NCI-H1417 (cell line): ENCODE results near the gene GPR63.

Source experiments
- DNase-seq, 3 experiments: peaks; one replicate each; lab custom pipeline; 2025; lab: John Stamatoyannopoulos, UW

The GPR63 gene, protein sequence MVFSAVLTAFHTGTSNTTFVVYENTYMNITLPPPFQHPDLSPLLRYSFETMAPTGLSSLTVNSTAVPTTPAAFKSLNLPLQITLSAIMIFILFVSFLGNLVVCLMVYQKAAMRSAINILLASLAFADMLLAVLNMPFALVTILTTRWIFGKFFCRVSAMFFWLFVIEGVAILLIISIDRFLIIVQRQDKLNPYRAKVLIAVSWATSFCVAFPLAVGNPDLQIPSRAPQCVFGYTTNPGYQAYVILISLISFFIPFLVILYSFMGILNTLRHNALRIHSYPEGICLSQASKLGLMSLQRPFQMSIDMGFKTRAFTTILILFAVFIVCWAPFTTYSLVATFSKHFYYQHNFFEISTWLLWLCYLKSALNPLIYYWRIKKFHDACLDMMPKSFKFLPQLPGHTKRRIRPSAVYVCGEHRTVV

GRCh38 chr6:96837081-96837971, at the start of gene GPR63:
Gene GPR63 (minus strand): TSS chr6:96837477. CDS start chr6:96799731, 37,746 bp downstream.
- peak; percentile 66 to 83 (median 81) for DNase-seq

GRCh38 chr6:96886519-96886918, 49.2 kb upstream of the GPR63 start:
- no peak for DNase-seq

- peak; percentile 24 to 93 (median 38) for DNase-seq
Measured at GRCh38 chr6:96885187-96885631, 47.9 kb upstream of the GPR63 start.

DNA sequence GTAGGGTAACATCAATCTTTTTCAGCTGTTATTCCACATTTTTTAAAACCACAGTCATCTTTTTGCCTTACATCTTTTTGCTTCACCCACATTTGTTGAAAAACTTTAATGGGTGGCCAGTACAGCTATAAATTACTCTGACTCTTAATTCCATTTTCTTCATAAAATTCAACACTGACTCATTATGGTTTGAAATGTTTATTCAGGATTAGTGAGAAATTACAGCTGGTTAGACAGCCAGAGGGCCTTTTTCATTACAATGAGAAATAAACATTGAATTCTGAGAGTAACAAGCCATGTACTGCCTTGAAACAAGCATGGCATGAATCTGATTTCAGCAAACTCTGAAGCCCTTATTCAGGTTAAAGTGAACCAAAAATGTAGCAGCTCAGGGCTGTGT, 40.9 kb upstream of the GPR63 start:
- DNase-seq, result peak in 1 of 3 experiments; percentile 11

DNA sequence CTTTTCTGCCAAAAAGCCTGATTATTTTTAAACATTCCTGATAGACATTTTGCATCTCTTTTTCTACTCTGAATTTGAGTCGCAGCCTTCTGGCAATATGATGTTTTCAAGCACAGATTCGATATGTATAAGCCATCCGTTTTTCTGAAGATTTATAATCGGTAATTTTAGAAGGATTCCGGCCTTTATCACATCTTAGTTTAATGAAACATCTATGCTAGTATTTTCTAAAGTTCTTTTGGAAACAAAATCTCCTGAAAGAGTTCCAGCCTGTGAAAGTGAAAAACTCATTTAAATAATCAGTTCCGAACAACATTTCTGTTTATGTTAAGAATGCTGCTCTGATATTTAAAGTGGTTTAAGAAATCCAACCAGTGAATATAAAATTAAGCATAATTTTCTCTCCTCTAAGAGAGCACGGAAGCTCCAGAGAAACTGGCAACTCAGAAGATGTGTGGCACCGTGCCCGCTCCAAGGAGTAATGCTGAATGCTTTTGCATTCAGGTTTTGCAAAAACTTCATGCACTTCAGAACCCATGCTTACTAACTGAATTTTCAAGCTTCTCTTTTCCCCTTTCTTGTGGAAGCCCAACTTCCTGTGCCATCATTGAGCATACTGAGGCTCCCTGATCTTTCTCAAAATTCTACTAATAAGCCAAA, 39.7 kb upstream of the GPR63 start:
- DNase-seq, result no peak

GRCh38 chr6:96872976-96873375, 35.7 kb upstream of the GPR63 start:
- no peak for DNase-seq

DNA sequence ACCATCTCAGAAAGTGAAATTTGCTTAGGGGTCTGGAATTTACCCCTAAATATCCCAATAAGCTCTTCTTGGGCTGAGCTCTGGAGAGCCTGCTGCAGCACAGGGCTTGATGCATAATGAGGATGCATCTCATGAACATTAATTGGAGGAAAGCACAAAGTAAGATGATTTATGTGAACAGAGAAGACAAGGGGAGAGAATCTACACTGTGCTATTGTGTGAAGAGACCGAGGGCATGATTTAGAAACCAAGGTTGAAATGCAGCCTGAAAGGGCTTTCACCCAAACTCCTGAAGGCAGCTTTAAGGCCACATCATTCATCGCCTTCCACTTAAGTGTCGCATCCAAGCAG, 27.8 kb upstream of the GPR63 start:
- no peak for DNase-seq

GRCh38 chr6:96864216-96865054, 27.2 kb upstream of the GPR63 start:
- DNase-seq, result peak in 1 of 3 experiments; percentile 21

- no peak for DNase-seq
Measured at GRCh38 chr6:96862560-96862959, 25.3 kb upstream of the GPR63 start.

DNA sequence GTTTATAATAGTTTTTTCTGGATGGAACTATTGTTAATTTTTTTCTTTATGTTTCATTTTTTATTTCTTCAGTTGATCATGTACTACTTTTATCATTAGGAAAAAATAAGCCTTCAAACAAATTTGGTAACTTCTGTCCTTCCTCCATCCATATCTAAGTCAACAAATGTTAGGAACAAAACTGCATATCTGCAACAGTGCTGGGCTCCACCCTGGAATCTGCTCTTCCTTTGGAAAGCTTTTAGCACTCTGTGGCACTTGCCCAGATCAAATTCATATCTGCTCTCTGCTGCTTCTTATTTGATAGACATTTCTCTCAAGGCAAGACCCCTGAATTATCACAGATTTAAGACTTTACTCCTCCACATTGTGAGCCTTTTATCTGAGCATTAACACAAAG, 24.3 kb upstream of the GPR63 start:
- DNase-seq, result no peak

DNA sequence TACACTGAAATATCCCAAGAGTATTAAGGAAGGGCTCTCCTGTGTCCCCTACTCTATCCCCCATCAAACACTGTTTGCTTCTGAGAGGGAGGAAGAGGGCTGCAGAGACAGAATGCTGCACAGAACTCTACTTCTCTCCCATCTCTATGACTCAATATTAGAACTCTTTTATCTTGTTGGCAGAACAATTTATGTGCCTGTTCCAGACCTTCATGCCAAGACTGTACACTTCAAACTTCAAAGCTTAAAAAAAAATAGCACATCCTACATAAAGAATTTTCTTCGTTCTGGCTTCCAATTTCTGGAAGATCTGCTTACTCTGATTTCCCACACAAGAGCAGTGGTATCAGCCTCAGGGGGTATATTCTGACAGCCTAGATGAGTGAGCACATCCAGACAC, 19.6 kb upstream of the GPR63 start:
- no peak for DNase-seq

DNA sequence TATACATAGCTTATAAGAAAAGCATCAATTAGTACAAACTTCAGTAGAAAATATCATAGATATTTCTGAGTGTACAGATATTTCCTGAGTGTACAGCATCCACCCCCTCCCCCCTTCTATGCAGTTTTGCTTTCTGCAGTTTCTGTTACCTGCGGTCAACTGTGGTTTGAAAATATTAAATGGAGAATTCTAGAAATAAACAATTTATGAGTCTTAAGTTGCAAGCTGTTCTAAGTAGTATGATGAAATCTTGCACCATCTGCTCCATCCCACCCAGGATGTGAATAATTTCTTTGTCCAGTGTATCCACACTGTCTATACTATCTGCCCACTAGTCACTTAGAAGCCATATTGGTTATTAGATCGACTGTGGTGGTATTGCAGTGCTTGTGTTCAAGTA, 15.8 kb upstream of the GPR63 start:
- DNase-seq, result no peak

DNA sequence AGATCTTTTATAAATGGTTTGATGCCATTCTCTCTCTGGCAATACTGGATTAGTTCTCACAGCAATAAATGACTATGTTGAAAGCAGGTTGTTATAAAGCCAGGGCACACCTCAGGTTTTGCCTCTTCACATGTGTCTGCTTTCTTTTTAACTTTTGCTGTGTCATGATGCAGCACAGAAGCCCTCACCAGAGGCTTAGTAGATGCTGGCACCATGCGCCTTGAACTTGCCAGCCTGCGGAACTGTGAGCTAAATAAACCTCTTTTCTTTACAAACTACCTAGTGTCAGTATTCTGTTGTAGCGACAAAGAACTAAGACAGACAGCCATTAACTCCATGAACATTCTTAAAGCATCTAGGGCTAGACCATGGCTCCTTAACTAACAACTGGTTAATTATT, 15.3 kb upstream of the GPR63 start:
- DNase-seq, result no peak

- DNase-seq, result no peak
Measured at GRCh38 chr6:96851858-96852257, 14.6 kb upstream of the GPR63 start.

DNA sequence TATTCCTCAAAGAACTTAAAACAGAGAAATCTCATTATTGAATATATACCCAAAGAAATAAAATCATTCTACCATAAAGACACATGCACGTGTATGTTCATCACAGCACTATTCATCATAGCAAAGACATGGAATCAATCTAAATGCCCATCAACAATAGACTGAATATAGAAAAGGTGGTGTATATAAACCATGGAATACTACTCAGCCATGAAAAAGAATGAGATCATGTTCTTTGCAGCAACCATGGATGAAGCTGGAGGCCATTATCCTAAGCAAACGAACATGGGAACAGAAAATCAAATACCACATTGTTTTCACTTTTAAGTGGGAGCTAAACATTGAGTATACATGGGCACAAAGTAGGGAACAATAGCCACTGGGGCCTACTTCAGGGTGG, 12.3 kb upstream of the GPR63 start:
- no peak for DNase-seq

- no peak for DNase-seq
Measured at GRCh38 chr6:96844530-96844929, 7.3 kb upstream of the GPR63 start.

DNA sequence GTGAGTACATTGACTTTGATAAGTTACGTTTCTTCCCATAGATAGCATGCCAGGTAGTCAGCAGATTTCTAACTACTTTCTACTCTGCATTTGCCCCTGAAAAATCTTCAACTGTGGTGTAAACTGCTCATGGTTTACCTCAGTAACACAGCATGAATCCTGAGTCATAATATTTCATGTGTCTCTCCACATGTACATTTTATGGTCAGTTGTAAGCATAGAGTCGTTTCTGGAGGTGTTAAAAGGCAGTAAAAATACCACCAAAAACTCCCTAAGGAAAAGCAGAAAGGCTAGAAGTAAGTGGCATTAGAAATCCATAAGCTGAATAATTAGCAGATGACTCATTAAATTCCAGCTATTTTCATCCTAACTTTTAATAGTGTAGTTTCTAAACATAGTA, 4.1 kb upstream of the GPR63 start:
- no peak for DNase-seq

DNA sequence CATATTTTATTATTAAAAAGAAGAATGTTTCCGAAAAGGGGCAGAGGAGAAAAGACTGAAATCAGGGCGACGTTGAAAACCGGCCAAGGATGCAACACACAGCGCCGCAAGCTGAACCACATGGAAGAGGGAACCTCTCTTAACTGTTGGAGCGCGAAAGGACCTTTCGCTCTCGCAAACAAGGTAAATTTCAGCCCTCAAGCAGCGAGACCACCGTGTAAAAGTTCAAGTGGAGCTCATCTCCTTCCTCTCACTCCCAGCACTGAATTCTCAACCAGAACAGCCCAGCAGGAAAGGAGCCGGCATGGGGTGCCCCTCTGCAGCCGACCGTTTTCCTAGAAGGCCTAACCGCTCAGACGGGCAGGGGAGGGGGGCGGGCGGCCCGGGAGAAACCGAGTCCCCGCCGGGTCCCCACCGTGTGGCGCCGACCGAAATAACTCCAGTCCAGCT, 621 bp downstream of the GPR63 start:
- peak; percentile 52 to 80 (median 71) for DNase-seq

DNA sequence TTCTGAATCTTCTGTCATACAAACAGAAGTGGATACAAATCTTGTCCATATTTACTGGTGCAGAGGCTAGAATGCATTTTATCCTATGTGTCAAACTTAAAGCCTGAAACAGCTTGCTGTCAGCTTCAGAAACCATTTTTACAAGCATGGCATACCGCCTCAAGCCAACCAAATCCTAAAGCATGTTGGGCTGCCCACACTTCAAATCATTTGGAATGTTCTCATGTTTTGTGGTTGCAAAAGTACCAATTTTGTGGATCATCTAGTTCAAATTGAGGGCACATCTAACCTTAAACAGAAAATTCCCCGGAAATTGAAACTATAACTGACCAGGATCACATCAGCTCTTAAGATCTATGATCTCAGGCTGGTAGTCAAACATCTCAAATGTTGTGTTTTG, 3.2 kb downstream of the GPR63 start:
- DNase-seq, result no peak

DNA sequence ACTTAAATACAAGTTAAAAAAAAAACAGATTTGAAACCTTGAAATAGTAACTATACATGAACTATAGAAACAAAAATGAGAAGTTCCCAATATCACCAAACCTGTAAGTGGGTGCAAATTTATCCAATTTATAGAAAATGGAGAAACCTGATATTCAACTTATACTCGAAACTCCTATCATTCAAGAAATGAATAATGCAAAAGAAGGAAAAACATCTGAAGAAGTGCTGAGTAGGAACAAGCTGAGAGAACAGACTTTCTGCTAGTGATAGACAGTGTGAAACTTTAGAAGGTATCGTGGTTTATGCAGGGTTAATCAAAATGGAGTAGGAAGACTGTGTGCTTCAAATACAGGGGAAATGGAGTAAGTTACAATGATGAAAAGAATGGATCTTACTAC, 4.5 kb downstream of the GPR63 start:
- no peak for DNase-seq

- DNase-seq, result no peak
Measured at GRCh38 chr6:96826865-96827264, 10.4 kb downstream of the GPR63 start.

DNA sequence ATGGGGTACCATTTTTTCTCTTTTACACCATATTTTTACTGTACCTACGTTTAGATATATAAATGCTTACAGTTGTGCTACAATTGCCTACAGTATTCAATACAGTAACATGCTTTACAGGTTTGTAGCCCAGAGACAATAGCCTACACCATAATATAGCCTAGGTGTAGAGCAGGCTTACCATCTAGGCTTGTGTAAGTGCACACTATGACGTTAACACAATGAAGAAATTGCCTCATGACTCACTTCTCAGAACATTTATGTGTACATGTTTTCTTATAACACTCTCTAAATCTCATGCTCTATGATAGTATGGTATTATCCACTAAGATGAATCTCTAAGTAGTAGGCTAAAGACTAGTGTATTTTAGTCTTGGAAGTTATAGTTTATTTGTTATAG, 13.5 kb downstream of the GPR63 start:
- no peak for DNase-seq
